Body of pancreas (tissue), 4 donors: Measurements from ENCODE around the gene S100A6. TPM values are rescaled to one million over a fixed set of nuclear protein-coding genes. Genes with fewer than 3 reads are reported as not detected.

Experiments used
- ATAC-seq: fragments of 150-250 bp; one replicate; pipeline ENCODE4 v1.9.1; 2016
- DNase-seq, 4 donors: peaks; one replicate each; pipeline ENCODE4 v3.0.0-alpha.2; 2019
- H3K27ac ChIP-seq, 4 donors: fragments of 200-600 bp; sonication (generic); 1 replicate in 3 of 4; 2 replicates in 1 of 4; pipeline versions ENCODE4 v1.5.1 to v1.6.1; 2016 to 2019; ENCODE audit warnings: mild to moderate bottlenecking in 1 of 4, mixed read lengths in 1 of 4, moderate library complexity in 1 of 4
- H3K27me3 ChIP-seq, 2 donors: fragments of 200-600 bp; sonication (generic); one replicate each; pipeline ENCODE4 v1.6.0; 2016; ENCODE audit warnings: mild to moderate bottlenecking in 1 of 2
- H3K36me3 ChIP-seq, 2 donors: fragments of 200-600 bp; sonication (generic); replicated peaks in 1 of 2; 2 replicates each; pipeline ENCODE4 v1.5.1; 2016; ENCODE audit warnings: low read depth in 2 of 2; ENCODE audit not compliant: insufficient read depth in 1 of 2
- H3K4me1 ChIP-seq: fragments of 200-600 bp; sonication (generic); one replicate; pipeline ENCODE4 v1.6.0; 2016
- H3K4me3 ChIP-seq, 2 donors: fragments of 200-600 bp; sonication (generic); 1 replicate in 1 of 2; 2 replicates in 1 of 2; pipeline ENCODE4 v1.5.1; 2016 to 2019
- H3K9me3 ChIP-seq, 3 donors: fragments of 200-600 bp; sonication (generic); 1 replicate in 2 of 3; 2 replicates in 1 of 3; pipeline ENCODE4 v1.5.1; 2016
- POLR2A ChIP-seq, 3 donors: fragments of 450-650 bp; IDR thresholded peaks; one replicate each; pipeline ENCODE4 v1.6.1; 2016; ENCODE audit warnings: antibody characterized with exemption in 3 of 3, mild to moderate bottlenecking in 2 of 3
- WGBS, 2 donors: methylation state at CpG; one replicate each; pipeline ENCODE4 v1.1.5; 2017; 5-methylcytosine and 5-hydroxymethylcytosine counted together
- intact Hi-C: fragments of 100-400 bp; cut with DNase I; formaldehyde crosslinking; loops from one replicate; pipeline ENCODE4 v1.15.1; 2023
- total RNA-seq, 2 donors: library from RNA; depleted of rRNA; stranded (reverse); fragments of >200 nt; gene quantifications; one replicate each; pipeline ENCODE4 v1.1.0, GENCODE V29; 2016
- TF ChIP-seq, protein P1 (sequence below), 7 experiments: fragments of 450-650 bp in 4 of 7; fragments of 200-600 bp in 3 of 7; sonication (generic) in 3 of 7; IDR thresholded peaks; one replicate each; pipeline ENCODE4 v1.5.1; 2016 to 2019; ENCODE audit warnings: antibody characterized with exemption in 7 of 7

The S100A6 gene
- total RNA-seq, 2 donors from 2014 or later: 54.7 to 58.9 TPM

- no peaks in the 10 kb centered on the region for H3K27me3 ChIP-seq
- H3K4me1 ChIP-seq: peaks cover 43% of the 10 kb centered on the region
- no peaks in the 10 kb centered on the region for H3K36me3 ChIP-seq
- TF ChIP-seq, protein P1, sequence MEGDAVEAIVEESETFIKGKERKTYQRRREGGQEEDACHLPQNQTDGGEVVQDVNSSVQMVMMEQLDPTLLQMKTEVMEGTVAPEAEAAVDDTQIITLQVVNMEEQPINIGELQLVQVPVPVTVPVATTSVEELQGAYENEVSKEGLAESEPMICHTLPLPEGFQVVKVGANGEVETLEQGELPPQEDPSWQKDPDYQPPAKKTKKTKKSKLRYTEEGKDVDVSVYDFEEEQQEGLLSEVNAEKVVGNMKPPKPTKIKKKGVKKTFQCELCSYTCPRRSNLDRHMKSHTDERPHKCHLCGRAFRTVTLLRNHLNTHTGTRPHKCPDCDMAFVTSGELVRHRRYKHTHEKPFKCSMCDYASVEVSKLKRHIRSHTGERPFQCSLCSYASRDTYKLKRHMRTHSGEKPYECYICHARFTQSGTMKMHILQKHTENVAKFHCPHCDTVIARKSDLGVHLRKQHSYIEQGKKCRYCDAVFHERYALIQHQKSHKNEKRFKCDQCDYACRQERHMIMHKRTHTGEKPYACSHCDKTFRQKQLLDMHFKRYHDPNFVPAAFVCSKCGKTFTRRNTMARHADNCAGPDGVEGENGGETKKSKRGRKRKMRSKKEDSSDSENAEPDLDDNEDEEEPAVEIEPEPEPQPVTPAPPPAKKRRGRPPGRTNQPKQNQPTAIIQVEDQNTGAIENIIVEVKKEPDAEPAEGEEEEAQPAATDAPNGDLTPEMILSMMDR (IDR thresholded peaks at IDR 0.05): no peak
- no peak for TF ChIP-seq POLR2A (IDR thresholded peaks at IDR 0.05)
- no peaks in the 10 kb centered on the region for H3K9me3 ChIP-seq
- DNase-seq (no peak), ATAC-seq (no peak)
- intact Hi-C loops: no loop called here
- 53 to 54% methylated on average over 11 to 13 of the region's 13 CpGs for WGBS, 2 donors
- no peak overlapping the region for H3K4me3 ChIP-seq
- H3K27ac ChIP-seq: peak overlapping the region in 3 of 4 donors; percentile 85 to 88 (median 86)
These were observed 2.0 kb downstream of the S100A6 start for GRCh38 chr1:153533689-153534201.

GRCh38 chr1:153532769-153533599 is 2.8 kb downstream of the S100A6 start:
- intact Hi-C loops: no loop called here
- WGBS, 2 donors: 28 to 37% methylated on average over 32 to 34 of the region's 34 CpGs

DNA sequence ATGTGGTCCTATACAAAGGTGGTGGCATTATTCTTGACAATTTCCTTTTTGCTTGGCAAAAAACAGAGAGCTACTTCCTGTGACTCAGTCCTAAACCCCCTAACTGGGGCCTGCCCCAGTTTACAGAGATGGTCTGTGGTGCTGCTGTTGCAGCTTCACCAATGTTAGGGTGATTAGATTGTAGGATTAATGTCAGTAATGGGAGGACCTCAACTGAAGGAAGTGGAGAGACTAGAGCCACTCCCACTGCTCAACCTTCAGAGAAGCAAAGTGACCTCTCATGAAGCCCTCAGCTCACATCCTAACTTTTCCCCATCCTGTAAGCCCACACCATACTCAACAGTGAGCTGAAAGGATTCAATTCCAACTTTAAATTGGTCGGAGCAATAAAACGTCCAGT is 3.6 kb downstream of the S100A6 start:
- H3K9me3 ChIP-seq: no peaks in the 10 kb centered on the region
- TF ChIP-seq POLR2A (IDR thresholded peaks at IDR 0.05): no peak
- TF ChIP-seq, protein P1 (IDR thresholded peaks at IDR 0.05): no peak
- no peak overlapping the region for H3K27ac ChIP-seq
- no peak overlapping the region for H3K4me3 ChIP-seq
- no peaks in the 10 kb centered on the region for H3K27me3 ChIP-seq
- intact Hi-C loops: no loop called here
- no peaks in the 10 kb centered on the region for H3K36me3 ChIP-seq
- peaks cover 35% of the 10 kb centered on the region for H3K4me1 ChIP-seq
- DNase-seq (no peak), ATAC-seq (no peak)
- WGBS, 2 donors: 66 to 67% methylated on average over 2 of the region's 2 CpGs

More at GRCh38 chr1:153532769-153533599, 2.8 kb downstream of the S100A6 start:
- Histone ChIP-seq H3K27ac (peak overlapping the region in 3 of 4 donors; percentile 39 to 88 (median 85)), H3K9me3 (no peaks in the 10 kb centered on the region), H3K4me1 (peaks cover 35% of the 10 kb centered on the region), H3K36me3 (no peaks in the 10 kb centered on the region), H3K4me3 (no peak overlapping the region), H3K27me3 (no peaks in the 10 kb centered on the region)
- peak; percentile 64 to 77 (median 76) for DNase-seq
- TF ChIP-seq POLR2A (IDR thresholded peaks at IDR 0.05): no peak
- TF ChIP-seq, protein P1 (IDR thresholded peaks at IDR 0.05): peak; percentile 58 to 84 (median 75)
- ATAC-seq: peak; percentile 61

- Histone ChIP-seq H3K27ac (no peak overlapping the region), H3K27me3 (no peaks in the 10 kb centered on the region), H3K9me3 (no peaks in the 10 kb centered on the region), H3K4me1 (peaks cover 31% of the 10 kb centered on the region), H3K4me3 (no peak overlapping the region), H3K36me3 (no peaks in the 10 kb centered on the region)
- no peak for TF ChIP-seq POLR2A (IDR thresholded peaks at IDR 0.05)
- TF ChIP-seq, protein P1 (IDR thresholded peaks at IDR 0.05): no peak
- 72 to 83% methylated on average over 3 of the region's 3 CpGs for WGBS, 2 donors
- intact Hi-C loops: no loop called here
- no peak for ATAC-seq
- no peak for DNase-seq
These were observed 4.2 kb downstream of the S100A6 start for GRCh38 chr1:153531638-153532037.
